Activated CD4-positive, alpha-beta T cell treated with anti-CD3 and anti-CD28 coated beads for 48 hours (primary cell): Measurements from ENCODE around the gene ADGRD1.
"Not testable (repeated sequence)": the region's sequence is repeated elsewhere in the genome, so short reads cannot be mapped to it uniquely, and the experiment has no call there.

Experiments used
- DNase-seq: peaks from one replicate; pipeline ENCODE4 v3.0.0-alpha.2; 2020

The ADGRD1 gene

DNA sequence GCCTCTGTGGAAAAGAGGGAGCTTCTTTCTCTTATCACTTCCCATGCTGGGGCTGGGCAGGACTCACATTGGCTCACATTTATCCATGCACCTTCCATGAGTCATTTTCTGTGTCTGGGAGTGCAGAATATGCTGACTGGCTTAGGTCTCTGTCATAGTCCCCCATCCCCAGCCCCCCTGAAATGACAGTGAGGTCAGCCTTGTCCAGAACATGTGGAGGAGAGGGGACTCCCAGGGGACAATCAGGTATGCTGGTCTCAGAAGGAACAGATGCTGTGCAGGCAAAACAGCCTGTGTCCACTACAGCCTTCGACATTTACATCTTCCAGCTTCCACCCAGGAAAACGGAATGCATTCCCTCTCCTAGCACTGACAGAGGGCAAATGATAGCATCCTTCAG, 35.0 kb downstream of the ADGRD1 start:
- DNase-seq: no peak

DNA sequence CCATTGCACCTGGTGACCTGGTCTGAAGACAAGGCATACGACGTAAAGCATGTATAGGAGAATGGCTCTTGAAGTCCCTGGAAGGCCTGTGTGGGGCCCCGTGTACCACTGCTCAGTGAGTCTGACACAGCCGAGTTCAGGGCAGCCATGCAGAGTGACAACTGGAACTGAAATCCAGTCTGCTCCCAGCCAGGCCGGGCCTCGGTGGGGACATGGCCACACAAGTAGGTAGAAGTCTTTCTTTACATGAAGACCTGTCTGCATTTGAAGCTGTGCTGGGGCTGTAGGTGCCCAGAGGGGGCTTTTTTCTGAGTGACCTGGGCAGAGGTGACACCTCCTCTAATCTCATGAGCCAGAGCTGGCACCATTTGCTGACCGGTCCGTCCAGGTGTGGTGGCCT, 35.7 kb downstream of the ADGRD1 start:
- DNase-seq: no peak

DNA sequence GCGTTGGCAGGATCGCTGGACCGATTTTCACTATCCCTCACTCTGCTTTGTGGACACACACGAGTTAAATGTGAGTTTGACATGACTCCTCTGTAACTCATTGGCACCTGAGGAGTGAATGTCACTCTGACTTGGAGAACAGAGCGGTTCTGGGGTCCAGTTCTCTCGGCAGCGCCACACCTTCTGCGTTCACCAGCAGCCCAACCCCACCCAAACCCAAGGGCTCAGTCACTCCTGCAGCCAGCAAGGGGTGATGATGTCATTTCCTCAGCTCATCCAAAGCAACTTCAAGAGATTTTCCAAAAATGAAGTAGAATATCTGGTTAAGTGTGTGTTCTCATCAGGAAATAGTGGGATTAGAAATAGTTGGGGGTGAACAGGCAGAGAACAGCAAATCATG, 36.3 kb downstream of the ADGRD1 start:
- DNase-seq: no peak

DNA sequence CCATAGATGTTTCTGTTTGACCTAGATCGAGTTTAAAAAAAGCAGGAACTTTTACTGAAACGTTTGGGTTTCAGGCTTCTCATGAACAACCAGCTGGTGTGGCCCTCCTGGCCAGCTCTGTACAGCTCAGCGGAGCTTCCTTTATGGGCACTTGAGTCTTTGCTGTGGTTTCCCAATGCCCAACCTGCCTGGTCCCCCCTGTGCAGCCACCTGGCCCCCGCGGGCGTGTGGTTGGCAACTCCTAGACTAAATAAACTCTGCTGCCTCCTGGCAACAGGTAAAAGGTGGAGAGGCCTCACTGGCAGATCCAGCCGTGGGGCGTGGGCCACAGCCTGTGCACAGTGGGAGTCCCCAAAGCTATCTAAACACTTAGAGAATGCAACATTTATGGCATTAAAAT, 38.7 kb downstream of the ADGRD1 start:
- no peak for DNase-seq

DNA sequence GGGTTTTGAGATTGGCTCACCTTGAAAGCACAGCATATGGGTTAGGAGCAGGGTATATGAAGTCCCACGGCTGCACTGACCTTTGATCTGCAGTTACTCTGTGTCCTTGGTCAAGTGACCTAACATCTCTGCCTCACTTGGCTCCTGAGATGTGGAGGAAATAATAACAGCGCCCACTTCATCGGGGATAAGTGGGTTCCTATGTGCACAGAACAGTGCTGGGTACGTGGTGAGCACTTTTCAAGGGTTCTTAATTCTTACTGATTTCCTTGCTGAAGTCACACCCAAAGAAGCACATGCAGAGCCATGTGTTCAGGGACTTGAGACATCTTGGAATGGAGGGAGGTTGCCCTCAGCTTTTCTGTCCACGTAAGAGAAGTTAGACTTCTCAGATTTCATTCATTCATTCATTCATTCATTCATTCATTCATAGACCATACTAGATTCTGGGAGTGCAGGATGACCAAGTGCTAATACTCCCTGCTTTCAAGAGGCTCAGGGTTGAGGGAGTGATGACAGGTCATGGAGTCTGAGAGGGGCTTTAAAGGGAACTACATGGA, 39.4 kb downstream of the ADGRD1 start:
- no peak for DNase-seq

DNA sequence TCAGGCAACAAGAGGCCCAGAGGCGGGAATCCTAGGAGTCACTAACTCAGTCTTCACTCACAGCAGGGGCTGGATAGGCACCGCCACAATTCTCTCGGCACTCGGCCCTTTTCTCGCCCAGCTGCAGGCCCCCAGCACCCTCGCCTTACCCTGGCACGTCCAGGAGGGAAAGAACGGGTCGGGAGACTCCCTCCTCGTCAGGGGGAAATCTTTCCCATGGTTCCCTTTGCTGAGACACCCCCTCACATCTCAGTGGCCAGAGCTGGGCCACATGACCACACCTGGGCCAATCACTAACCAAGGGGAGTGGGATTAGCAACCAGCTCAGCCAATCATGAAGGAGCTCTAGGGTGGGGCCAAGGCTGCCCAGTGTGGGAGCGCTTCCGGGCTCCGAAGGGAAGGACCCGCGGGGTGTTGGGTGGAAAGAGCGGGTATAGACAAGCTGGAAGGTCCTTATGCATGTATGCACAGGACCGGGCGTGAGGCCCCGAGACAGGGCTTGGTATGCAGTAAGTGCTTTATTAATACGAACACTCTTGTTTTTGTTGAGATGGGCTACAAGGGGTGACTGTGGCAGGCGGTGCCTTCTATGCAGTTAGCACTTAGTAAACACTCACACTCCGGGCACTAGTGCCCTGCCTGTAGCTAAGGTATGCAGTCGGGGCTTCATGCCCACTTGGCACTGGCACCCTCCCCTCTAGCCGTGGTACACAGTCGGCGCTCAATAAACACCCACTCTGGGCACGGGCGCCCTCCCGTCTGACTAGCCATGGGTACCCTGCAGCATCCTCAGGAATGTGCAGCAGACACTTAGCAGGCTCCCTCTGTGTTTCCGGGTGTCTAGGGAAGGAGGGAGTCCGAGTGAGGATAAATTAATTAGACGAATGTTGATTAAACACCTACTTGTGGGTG, 40.3 kb downstream of the ADGRD1 start:
- DNase-seq: no peak

DNA sequence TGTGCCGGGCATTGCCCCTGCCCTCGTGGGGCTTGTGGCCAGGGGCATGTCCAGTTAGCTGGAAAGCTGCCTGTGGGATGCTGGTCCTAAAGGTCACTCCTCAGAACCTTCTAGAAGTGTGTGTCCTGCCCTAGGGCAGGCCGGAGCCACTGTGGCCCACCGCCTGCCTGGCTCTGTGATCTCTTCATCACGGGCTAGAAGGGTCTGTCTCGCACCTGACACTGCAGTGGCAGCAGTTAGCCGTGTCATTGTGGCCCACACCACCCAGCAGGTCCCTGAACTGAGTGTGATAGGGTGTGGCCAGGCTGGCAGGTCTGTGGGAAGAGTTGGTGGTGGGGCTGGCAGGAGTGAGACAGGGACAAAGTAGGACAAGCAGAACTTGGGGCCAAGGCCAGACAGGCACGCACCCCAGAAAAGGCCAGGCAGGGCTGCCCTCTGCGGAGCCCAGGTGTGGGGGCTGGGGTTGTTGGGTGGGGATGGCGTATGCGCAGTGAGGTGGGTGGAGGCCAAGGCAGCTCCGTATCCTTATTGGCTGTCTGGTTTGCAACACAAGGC, 41.2 kb downstream of the ADGRD1 start:
- DNase-seq: no peak

DNA sequence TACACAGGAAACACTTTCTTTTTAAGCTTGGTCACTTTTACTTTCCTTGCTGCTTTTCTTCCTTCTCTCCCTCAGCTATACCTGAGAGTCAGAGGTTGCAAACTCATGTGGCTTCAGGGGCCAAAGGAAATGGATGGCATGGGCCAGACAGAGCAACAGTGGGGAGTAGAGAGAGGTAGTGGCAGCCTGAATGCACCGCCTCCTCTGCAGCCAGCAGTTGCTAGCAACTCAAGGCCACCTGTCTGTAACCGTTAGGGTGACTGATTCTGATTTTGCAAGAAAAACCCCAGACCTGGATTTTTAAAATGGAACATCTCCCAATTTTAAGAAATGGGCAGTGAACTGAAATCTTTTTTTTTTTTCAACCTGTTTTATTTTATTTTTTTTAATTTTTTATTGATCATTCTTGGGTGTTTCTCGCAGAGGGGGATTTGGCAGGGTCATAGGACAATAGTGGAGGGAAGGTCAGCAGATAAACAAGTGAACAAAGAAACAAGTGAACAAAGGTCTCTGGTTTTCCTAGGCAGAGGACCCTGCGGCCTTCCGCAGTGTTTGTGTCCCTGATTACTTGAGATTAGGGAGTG, 41.8 kb downstream of the ADGRD1 start:
- not testable (repeated sequence) for DNase-seq

DNA sequence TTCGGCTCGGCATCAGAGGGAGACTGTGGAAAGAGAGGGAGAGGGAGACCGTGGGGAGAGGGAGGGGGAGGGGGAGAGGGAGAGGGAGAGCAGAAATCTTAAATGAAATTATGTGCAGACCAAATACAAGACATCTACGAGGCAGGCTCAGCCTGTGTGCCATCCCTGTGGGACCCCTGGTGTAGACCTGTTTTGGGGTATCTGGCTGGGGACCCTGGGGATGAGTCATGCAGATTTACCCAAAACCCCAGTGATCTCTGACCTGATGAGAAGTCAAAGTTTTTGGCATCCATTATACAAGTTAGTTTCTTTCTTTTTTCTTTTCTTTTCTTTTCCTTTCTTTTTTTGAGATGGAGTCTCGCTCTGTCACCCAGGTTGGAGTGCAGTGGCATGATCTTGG, 44.4 kb downstream of the ADGRD1 start:
- no peak for DNase-seq

DNA sequence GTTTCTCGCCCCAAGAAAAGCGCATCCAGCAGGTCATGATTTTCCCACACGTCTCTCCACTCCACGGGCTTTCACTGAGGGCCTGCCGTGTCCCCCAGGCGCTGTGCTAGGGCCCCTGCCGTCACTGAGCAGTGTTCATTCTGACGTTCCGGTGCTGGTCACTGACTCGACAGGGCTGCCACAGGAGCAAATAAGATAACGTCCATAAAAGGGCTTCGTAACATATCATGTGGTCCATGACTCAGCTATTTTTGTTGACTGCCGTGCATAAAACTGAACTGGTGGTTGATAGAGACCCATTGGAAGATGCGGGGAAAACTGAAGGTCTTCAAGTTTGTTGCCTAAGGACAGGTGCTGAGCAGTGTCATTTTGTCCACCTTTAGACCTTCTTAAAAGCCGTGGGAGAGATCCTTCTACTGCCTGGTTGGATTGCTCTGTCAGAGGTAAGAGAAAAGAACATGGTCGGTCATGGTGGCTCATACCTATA, 46.3 kb downstream of the ADGRD1 start:
- no peak for DNase-seq

DNA sequence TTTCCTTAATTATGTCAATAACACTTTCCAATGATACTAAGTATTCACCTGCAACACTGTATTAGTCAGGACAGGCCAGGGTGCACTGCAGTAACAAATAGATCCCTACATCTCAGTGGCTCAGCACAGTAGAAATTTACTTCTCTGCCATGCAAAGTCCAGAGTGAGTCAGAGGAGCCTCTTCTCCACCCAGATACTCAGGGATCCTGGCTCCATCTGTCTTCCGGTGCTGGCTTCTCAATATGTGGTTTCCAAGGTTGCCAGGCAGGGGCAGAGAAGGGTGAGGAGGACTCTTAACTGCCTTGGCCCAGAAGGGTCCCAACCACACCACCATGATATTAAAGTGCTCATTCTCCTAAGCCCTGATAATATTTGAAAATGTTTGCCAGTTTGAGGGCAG, 47.8 kb downstream of the ADGRD1 start:
- DNase-seq: no peak

DNA sequence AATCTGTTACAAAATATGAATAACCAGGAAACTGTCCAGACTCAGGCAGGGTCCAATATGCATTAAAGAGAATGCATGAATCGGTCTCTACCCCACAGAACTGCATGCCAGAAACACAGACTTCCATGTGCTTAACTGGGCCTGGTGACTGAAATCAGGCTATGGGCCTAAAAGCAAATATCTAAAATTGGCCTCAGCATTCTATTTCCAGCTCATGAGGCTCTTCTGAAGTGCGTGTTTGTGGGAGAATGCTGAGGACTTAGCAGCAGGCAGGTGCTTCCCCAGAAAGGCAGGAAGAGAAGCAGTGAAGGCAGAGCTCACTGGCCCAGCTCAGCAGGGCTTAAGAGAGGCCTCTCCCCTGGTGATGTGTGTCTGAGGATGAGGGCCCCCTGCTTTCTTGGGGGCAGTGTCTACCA, 48.5 kb downstream of the ADGRD1 start:
- no peak for DNase-seq

DNA sequence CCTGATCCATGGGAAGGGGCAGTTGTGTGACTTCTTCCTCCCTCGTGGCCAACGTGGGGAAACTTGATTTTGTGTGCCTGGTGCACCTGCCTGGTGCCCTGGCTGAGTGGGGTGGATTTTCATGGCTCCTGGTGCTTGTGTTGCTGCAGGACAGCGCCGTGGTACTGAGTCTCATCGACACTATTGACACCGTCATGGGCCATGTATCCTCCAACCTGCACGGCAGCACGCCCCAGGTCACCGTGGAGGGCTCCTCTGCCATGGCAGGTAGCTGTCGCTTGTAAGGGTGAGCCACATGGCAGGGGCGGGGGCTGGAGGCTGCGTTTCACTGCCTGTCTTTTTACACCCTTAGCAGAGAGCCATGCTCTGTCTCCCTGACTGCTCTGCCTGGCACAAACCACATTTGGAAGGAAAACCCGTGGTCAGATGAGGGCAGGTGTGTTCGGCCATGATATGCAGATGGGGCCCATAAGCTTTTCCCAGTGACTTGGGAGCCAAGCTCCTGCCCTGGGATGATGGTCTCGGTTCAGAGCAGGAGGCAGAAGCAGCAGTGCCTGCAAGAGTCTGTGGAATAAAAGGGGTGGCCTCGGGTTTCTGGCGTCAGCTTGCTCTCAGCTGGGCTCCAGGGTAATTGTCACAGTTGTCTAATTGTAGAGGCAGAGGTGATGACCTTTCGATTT, 49.5 kb downstream of the ADGRD1 start:
- no peak for DNase-seq

DNA sequence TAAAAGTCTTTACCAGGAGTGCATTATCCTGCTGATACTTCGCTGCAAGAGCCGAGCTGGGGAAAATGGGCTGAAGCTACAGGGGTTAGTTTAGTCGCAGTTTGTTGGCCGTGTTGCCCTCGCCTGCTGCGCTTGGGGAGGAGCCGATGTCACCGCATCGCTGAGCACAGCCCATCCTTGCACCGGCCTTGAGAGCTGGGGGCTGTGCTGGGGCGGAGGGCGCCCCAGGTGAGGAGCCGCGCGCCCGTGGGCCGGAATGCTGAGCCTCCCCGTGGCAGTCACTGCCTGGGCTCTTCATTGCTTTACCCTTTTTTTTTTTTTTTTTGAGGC, 50.0 kb downstream of the ADGRD1 start:
- no peak for DNase-seq

DNA sequence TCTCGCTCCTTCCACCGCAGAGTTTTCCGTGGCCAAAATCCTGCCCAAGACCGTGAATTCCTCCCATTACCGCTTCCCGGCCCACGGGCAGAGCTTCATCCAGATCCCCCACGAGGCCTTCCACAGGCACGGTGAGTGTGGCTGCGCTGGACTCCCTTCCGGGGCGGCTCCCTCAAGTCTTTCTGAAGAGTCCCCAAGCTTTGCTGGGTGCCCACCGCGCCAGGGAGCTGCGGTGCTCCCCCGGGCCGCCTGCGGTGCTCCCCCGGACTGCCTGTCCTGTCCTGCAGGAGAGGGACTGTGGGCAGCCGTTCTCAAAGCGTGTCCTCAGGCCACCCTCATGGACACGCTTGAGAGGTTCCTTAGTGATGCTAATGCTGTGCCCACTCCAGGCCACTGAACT, 50.5 kb downstream of the ADGRD1 start:
- DNase-seq: no peak

DNA sequence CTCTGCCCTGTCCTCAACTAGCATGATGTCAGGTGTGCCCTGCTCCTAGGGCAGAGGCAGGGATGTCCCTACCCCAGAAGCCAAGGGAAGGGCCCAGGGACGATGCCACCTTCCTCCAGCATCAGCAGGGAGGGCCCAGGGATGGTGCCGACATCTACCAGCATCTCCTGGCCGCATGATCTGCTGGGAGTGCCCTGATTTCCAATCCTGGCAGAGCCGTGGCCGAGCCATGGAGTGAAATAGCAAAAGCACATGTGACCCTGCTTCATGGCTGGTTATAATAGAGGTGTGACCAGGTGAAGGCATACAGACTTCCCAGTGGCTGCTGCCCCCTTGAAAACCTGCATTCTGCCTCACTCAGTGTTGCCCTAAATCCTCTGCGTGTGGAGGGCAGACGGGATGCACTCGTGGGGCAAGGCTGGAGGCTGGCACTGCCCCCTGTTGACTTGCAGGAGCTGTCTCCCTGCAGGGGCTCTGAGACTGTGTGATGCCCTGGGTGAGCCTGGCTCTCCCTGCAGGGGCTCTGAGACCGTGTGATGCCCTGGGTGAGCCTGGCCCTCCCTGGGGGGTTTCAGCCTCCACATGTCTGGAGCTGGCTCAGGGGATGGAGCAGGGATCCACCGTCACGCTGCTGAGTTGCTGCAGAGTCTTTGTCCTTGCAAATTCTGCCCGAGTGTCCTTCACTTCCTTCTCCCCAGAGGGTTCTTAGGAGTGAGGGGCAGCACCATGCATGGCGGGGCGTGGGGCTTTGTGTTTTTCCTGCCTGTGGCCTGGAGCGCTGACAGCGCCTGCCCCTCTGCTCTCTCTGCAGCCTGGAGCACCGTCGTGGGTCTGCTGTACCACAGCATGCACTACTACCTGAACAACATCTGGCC, 51.7 kb downstream of the ADGRD1 start:
- DNase-seq: no peak

DNA sequence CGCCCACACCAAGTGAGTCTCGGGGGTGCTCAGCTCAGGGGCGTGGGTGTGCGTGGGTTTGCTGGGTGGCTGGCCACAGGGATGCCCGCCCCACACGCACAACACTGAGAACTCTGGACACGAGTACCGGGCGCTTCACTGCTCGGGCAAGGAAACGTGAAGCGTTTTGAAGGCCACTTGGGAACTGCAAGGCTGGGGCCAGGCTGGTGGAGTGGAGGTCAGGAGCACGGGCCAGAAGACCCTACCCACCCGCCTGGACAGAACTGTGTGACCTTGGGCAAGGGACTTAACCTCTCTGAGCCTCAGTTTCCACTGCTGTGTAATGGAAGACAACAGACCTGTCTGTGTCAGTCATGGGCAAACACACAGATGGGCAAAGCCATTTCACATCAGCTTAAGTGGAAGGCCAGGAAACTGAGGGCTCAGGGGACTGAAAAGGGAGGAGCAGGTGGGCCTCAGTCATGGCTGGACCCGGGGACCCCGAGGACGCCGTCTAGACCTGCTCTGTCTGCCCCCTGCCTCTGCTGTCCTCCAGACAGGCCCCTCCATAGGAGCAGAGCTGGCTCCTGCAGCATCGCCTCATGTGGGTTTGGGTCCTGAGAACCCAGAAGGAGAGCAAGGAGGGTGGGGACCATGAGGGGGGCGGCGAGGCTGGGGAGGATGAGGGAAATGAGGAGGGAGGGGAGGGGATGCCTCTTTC, 52.5 kb downstream of the ADGRD1 start:
- no peak for DNase-seq

DNA sequence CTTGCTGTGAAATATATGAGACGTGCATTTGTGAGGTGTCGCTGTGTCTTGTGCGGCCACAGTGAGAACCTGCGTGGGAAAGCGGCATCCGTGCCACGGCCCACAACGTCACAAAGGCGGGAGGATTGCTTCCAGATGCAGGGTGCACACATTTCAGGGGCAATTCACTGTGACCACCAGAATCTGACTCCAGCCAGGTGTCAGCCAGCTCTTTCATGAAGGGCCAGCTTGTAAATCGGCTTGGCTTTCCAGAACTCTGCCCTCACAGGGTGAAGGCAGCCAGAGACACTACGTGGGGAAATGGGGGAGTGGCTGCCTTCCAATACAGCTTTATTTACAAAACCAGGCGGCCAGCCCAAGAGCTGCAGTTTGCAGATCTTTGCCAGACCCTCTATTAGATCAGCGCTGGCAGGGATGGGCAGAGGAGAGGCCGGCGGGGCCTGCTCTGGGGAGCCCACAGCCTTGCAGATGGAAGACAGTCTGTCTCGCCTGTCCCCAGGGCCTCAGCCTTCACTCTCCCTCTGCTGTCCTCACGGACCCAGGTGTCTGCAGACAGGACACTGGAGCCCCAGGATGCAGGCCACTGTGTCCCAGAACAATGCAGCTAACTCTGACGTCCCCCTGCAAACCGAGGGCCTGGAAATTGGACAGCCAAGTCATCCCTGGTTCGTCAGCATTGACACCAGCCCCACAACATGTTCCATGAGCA, 53.5 kb downstream of the ADGRD1 start:
- DNase-seq: no peak

DNA sequence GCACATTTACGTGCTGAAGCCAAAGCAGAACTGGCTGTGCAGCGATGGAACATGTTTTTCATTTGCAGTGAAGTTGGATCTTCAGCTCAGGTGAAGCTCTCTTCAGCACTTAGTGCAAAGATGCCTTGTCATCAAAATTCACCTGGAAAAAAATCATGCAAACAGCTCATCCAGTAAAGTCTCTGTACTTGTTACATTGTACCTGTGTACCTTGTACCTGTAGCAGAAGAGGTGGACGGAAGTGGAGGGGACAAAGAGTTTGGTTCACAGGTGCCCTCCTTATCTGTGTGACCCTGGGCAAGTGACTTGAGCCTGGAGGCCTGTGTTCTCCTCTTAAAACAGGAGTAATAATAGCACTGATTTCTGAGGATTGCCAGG, 54.0 kb downstream of the ADGRD1 start:
- DNase-seq: no peak

DNA sequence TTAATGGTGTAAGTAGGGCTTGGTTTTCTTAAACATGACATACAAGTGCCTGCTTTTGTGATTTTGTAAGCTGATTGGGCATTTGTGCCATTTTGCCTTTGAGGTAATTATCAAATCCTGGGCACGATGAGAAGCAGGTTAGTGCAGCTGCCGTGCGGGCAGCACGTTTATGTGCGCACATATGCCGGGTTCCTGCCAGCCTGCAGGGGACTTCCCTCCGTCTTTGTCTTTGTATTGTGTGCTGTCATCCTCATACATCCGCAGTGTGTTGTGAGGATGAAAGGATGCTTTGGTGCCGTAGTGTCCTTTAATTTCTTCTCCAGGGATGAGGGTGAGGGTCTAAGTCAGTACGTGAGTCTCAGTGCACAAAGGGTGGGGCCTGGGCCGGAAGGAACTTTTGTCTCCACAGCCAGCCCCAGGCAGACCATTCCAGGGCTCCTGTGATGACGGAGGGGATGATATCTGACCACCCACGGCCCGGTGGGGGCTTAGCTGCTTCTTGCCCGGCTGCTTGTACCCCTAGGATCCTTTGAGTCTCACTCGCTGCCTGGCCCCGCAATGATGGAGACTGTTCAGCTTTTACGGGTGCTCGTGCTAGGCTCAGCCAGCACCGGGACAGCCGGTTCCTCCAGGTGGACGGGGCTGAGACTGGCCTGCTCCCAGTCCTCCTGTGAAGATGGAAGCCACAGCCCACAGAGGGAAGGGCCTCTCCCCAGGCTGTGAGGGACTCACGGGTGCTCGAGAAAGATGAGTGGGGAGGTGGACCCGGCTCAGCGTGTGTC, 54.6 kb downstream of the ADGRD1 start:
- no peak for DNase-seq
